Measurements from ENCODE around the gene RAB26.

The RAB26 gene

DNA sequence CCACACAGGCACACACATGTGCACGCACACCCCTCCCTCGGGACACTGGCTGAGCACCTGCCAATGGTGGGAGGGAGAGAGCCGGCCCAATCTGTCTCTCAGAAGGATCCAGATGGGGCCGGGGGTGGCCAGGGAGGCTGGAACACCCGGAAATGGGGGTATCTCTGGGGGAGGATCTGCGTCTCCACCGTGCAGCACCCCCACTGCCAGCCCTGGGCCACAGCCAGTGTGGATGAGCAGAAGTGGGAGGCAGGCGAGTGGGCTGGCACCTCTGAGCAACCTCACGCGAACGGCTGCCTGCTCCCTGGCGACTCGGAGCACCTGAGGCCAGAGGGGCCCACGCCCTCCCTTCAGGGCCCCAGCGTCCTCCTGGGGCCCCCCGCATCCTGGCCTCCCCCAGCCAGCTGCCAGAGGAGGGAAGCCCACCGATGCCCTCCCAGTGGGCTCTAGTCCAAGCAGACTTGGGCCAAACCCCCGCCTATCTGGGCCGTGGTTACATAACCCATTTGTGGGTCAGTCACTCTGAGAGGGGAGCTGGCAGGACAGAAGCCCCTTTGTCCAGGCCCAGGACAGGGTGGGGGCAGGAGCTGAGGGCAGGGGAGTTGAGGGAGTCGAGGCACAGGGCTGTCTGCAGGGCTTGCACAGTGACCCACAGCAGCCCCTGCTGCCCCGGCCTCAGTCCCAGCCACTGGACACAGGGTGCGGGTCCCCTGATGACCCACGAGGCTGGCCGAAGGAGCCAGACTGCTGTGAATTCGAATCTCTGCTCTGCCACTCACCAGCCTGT lies 42.4 kb downstream of the RAB26 start:
- no peak for DNase-seq (ENCODE audit: low read depth, low spot score)
- Histone ChIP-seq H3K9ac (ENCODE audit: insufficient read length) (no peak overlapping the region), H3K4me3 (no peak overlapping the region), H3K27ac (no peak overlapping the region), H3K36me3 (ENCODE audit: insufficient read depth, low read length) (no peaks in the 10 kb centered on the region), H3K9me3 (ENCODE audit: low read depth, low read length) (no peaks in the 10 kb centered on the region)
- TF ChIP-seq FOXP2 (optimal IDR thresholded peaks at IDR 0.05; ENCODE audit: control extremely low read depth, extremely low read length, insufficient read depth), result no peak

GRCh38 chr16:2191446-2191706 lies 43.0 kb downstream of the RAB26 start:
- TF ChIP-seq EZH2 (IDR thresholded peaks at IDR 0.05) (no peak), POLR2AphosphoS5 (IDR thresholded peaks at IDR 0.05; ENCODE audit: borderline replicate concordance, low read depth, low read length) (no peak), FOXP2 (optimal IDR thresholded peaks at IDR 0.05; ENCODE audit: control extremely low read depth, extremely low read length, insufficient read depth) (no peak)
- no peak overlapping the region for H3K4me3 ChIP-seq
- no peaks in the 10 kb centered on the region for H3K36me3 ChIP-seq (ENCODE audit: insufficient read depth, low read length)
- no peaks in the 10 kb centered on the region for H3K9me3 ChIP-seq (ENCODE audit: low read depth, low read length)
- no peak for DNase-seq (ENCODE audit: low read depth, low spot score)
- H3K27ac ChIP-seq, result no peak overlapping the region
- no peak overlapping the region for H3K9ac ChIP-seq (ENCODE audit: insufficient read length)

DNA sequence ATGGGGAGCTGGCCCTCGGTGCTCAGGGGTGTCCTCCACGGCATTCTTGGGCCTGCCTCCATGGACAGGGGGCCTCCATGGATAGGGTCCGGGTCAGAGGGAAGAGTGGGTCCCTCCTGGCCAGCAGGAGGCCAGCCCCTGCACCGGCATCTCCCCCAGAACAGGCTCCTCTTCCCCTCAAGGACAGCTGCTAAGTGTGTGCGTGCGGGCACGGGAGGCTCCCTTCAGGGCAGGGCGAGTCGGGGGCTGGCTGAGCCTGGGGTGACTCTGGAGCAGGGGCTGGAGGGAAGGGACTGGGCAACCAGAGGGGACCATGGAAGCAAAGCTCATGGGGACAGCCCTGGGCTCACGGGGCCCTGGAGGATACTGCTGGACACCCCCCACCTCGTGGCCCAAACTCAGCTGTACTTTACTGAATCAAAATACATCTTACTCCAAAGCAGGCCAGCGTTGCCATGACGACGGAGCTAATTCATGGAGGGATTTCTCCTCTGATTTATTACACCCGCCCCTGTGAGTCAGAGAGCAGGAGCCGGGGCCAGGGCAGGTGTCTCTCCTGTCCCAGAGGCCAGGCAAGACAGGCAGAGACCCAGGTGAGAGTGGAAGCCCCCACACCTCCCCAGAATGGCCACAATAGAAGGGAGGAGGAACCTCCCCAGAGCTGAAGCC lies 45.9 kb downstream of the RAB26 start:
- no peak for DNase-seq (ENCODE audit: low read depth, low spot score)
- no peak overlapping the region for H3K4me3 ChIP-seq
- H3K36me3 ChIP-seq (ENCODE audit: insufficient read depth, low read length), result no peaks in the 10 kb centered on the region
- H3K9ac ChIP-seq (ENCODE audit: insufficient read length), result no peak overlapping the region
- H3K27ac ChIP-seq, result no peak overlapping the region
- TF ChIP-seq FOXP2 (optimal IDR thresholded peaks at IDR 0.05; ENCODE audit: control extremely low read depth, extremely low read length, insufficient read depth) (no peak), POLR2AphosphoS5 (IDR thresholded peaks at IDR 0.05; ENCODE audit: borderline replicate concordance, low read depth, low read length) (no peak), EZH2 (IDR thresholded peaks at IDR 0.05) (no peak)
- no peaks in the 10 kb centered on the region for H3K9me3 ChIP-seq (ENCODE audit: low read depth, low read length)

GRCh38 chr16:2194852-2195321 lies 46.5 kb downstream of the RAB26 start:
- no peak overlapping the region for H3K9ac ChIP-seq (ENCODE audit: insufficient read length)
- H3K36me3 ChIP-seq (ENCODE audit: insufficient read depth, low read length), result no peaks in the 10 kb centered on the region
- no peak overlapping the region for H3K27ac ChIP-seq
- no peaks in the 10 kb centered on the region for H3K9me3 ChIP-seq (ENCODE audit: low read depth, low read length)
- no peak for TF ChIP-seq EZH2 (IDR thresholded peaks at IDR 0.05)
- no peak for TF ChIP-seq FOXP2 (optimal IDR thresholded peaks at IDR 0.05; ENCODE audit: control extremely low read depth, extremely low read length, insufficient read depth)
- TF ChIP-seq POLR2AphosphoS5 (IDR thresholded peaks at IDR 0.05; ENCODE audit: borderline replicate concordance, low read depth, low read length), result no peak
- DNase-seq (ENCODE audit: low read depth, low spot score), result no peak
- H3K4me3 ChIP-seq, result no peak overlapping the region

GRCh38 chr16:2195322-2196161 lies 47.1 kb downstream of the RAB26 start:
- H3K9ac ChIP-seq (ENCODE audit: insufficient read length), result no peak overlapping the region
- no peaks in the 10 kb centered on the region for H3K9me3 ChIP-seq (ENCODE audit: low read depth, low read length)
- H3K27ac ChIP-seq, result no peak overlapping the region
- DNase-seq (ENCODE audit: low read depth, low spot score), result no peak
- TF ChIP-seq EZH2 (IDR thresholded peaks at IDR 0.05) (no peak), FOXP2 (optimal IDR thresholded peaks at IDR 0.05; ENCODE audit: control extremely low read depth, extremely low read length, insufficient read depth) (no peak), POLR2AphosphoS5 (IDR thresholded peaks at IDR 0.05; ENCODE audit: borderline replicate concordance, low read depth, low read length) (no peak)
- no peaks in the 10 kb centered on the region for H3K36me3 ChIP-seq (ENCODE audit: insufficient read depth, low read length)
- H3K4me3 ChIP-seq, result peak overlapping the region; percentile 64

GRCh38 chr16:2196162-2196980 lies 47.9 kb downstream of the RAB26 start, which contains the start of gene CASKIN1:
Gene CASKIN1 (minus strand): TSS chr16:2196605. CDS start chr16:2196432, 173 bp downstream.
- H3K4me3 ChIP-seq, result peak within 1 kb of the TSS; percentile 64
- no peak for DNase-seq (ENCODE audit: low read depth, low spot score)
- H3K27ac ChIP-seq, result no peak within 1 kb of the TSS
- TF ChIP-seq FOXP2 (optimal IDR thresholded peaks at IDR 0.05; ENCODE audit: control extremely low read depth, extremely low read length, insufficient read depth), result no peak
- no peak for TF ChIP-seq EZH2 (IDR thresholded peaks at IDR 0.05)
- H3K9me3 ChIP-seq (ENCODE audit: low read depth, low read length), result no peaks in the 10 kb centered on the region
- no peaks in the 10 kb centered on the region for H3K36me3 ChIP-seq (ENCODE audit: insufficient read depth, low read length)
- H3K9ac ChIP-seq (ENCODE audit: insufficient read length), result no peak within 1 kb of the TSS

- no peak overlapping the region for H3K27ac ChIP-seq
- TF ChIP-seq FOXP2 (optimal IDR thresholded peaks at IDR 0.05; ENCODE audit: control extremely low read depth, extremely low read length, insufficient read depth) (no peak), POLR2AphosphoS5 (IDR thresholded peaks at IDR 0.05; ENCODE audit: borderline replicate concordance, low read depth, low read length) (no peak), EZH2 (IDR thresholded peaks at IDR 0.05) (no peak)
- DNase-seq (ENCODE audit: low read depth, low spot score), result no peak
- peak overlapping the region; percentile 48; the same call in 1 of the 2 replicates for H3K4me3 ChIP-seq
- H3K9ac ChIP-seq (ENCODE audit: insufficient read length), result no peak overlapping the region
- H3K36me3 ChIP-seq (ENCODE audit: insufficient read depth, low read length), result no peaks in the 10 kb centered on the region
- H3K9me3 ChIP-seq (ENCODE audit: low read depth, low read length), result no peaks in the 10 kb centered on the region
Observed at GRCh38 chr16:2196981-2197511, 48.6 kb downstream of the RAB26 start.
